Measurements from ENCODE around the gene TAF4.

Gene TAF4

GRCh38 chr20:61968932-61969331, 96.7 kb downstream of the TAF4 start:
- Histone ChIP-seq H3K27me3 (ENCODE audit: insufficient read depth, low read length) (peaks cover 22% of the 10 kb centered on the region), H3K27ac (ENCODE audit: low read depth, low read length) (no peak overlapping the region), H2AFZ (ENCODE audit: low read length, unreplicated experiment) (no peak overlapping the region), H3K79me2 (ENCODE audit: control insufficient read depth, insufficient read depth, low read length, unreplicated experiment) (no peaks in the 10 kb centered on the region), H3K4me1 (ENCODE audit: control insufficient read depth, insufficient read depth, low read length, unreplicated experiment) (no peaks in the 10 kb centered on the region), H3K36me3 (ENCODE audit: insufficient read depth, low read length) (peaks cover 13% of the 10 kb centered on the region; the same call in 1 of the 2 replicates), H3K4me3 (ENCODE audit: low read depth, low read length) (no peak overlapping the region)

- H3K4me1 ChIP-seq (ENCODE audit: control insufficient read depth, insufficient read depth, low read length, unreplicated experiment): no peaks in the 10 kb centered on the region
- no peaks in the 10 kb centered on the region for H3K79me2 ChIP-seq (ENCODE audit: control insufficient read depth, insufficient read depth, low read length, unreplicated experiment)
Measured at GRCh38 chr20:61968036-61968810, 97.5 kb downstream of the TAF4 start.

GRCh38 chr20:61967300-61967699, 98.4 kb downstream of the TAF4 start:
- Histone ChIP-seq H3K27me3 (ENCODE audit: insufficient read depth, low read length) (peaks cover 22% of the 10 kb centered on the region), H3K36me3 (ENCODE audit: insufficient read depth, low read length) (peaks cover 2% of the 10 kb centered on the region; the same call in 1 of the 2 replicates), H3K4me1 (ENCODE audit: control insufficient read depth, insufficient read depth, low read length, unreplicated experiment) (no peaks in the 10 kb centered on the region)

More at GRCh38 chr20:61968036-61968810, 97.5 kb downstream of the TAF4 start:
- Histone ChIP-seq H2AFZ (ENCODE audit: low read length, unreplicated experiment) (no peak overlapping the region), H3K4me3 (ENCODE audit: low read depth, low read length) (no peak overlapping the region), H3K27me3 (ENCODE audit: insufficient read depth, low read length) (peaks cover 22% of the 10 kb centered on the region), H3K27ac (ENCODE audit: low read depth, low read length) (no peak overlapping the region), H3K36me3 (ENCODE audit: insufficient read depth, low read length) (peaks cover 11% of the 10 kb centered on the region; the same call in 1 of the 2 replicates)

GRCh38 chr20:61966492-61967244, 99.0 kb downstream of the TAF4 start:
- H2AFZ ChIP-seq (ENCODE audit: low read length, unreplicated experiment): no peak overlapping the region
- H3K27ac ChIP-seq (ENCODE audit: low read depth, low read length): no peak overlapping the region
- no peak overlapping the region for H3K4me3 ChIP-seq (ENCODE audit: low read depth, low read length)
- peaks cover 22% of the 10 kb centered on the region for H3K27me3 ChIP-seq (ENCODE audit: insufficient read depth, low read length)
- H3K4me1 ChIP-seq (ENCODE audit: control insufficient read depth, insufficient read depth, low read length, unreplicated experiment): no peaks in the 10 kb centered on the region
- H3K79me2 ChIP-seq (ENCODE audit: control insufficient read depth, insufficient read depth, low read length, unreplicated experiment): no peaks in the 10 kb centered on the region
- H3K36me3 ChIP-seq (ENCODE audit: insufficient read depth, low read length): no peaks in the 10 kb centered on the region

More at GRCh38 chr20:61967300-61967699, 98.4 kb downstream of the TAF4 start:
- Histone ChIP-seq H2AFZ (ENCODE audit: low read length, unreplicated experiment) (no peak overlapping the region), H3K4me3 (ENCODE audit: low read depth, low read length) (no peak overlapping the region), H3K79me2 (ENCODE audit: control insufficient read depth, insufficient read depth, low read length, unreplicated experiment) (no peaks in the 10 kb centered on the region), H3K27ac (ENCODE audit: low read depth, low read length) (no peak overlapping the region)

GRCh38 chr20:61965606-61966491, 99.8 kb downstream of the TAF4 start:
- Histone ChIP-seq H3K4me3 (ENCODE audit: low read depth, low read length) (no peak overlapping the region), H3K27me3 (ENCODE audit: insufficient read depth, low read length) (peaks cover 22% of the 10 kb centered on the region), H2AFZ (ENCODE audit: low read length, unreplicated experiment) (no peak overlapping the region), H3K79me2 (ENCODE audit: control insufficient read depth, insufficient read depth, low read length, unreplicated experiment) (no peaks in the 10 kb centered on the region), H3K36me3 (ENCODE audit: insufficient read depth, low read length) (no peaks in the 10 kb centered on the region), H3K27ac (ENCODE audit: low read depth, low read length) (no peak overlapping the region), H3K4me1 (ENCODE audit: control insufficient read depth, insufficient read depth, low read length, unreplicated experiment) (no peaks in the 10 kb centered on the region)

- no peaks in the 10 kb centered on the region for H3K79me2 ChIP-seq (ENCODE audit: control insufficient read depth, insufficient read depth, low read length, unreplicated experiment)
- H3K36me3 ChIP-seq (ENCODE audit: insufficient read depth, low read length): no peaks in the 10 kb centered on the region
- H2AFZ ChIP-seq (ENCODE audit: low read length, unreplicated experiment): no peak overlapping the region
- peaks cover 22% of the 10 kb centered on the region for H3K27me3 ChIP-seq (ENCODE audit: insufficient read depth, low read length)
- no peak overlapping the region for H3K4me3 ChIP-seq (ENCODE audit: low read depth, low read length)
- H3K4me1 ChIP-seq (ENCODE audit: control insufficient read depth, insufficient read depth, low read length, unreplicated experiment): no peaks in the 10 kb centered on the region
- no peak overlapping the region for H3K27ac ChIP-seq (ENCODE audit: low read depth, low read length)
Measured at GRCh38 chr20:61964675-61965605, 100.7 kb downstream of the TAF4 start.

GRCh38 chr20:61963885-61964674, 101.6 kb downstream of the TAF4 start:
- Histone ChIP-seq H3K27ac (ENCODE audit: low read depth, low read length) (no peak overlapping the region), H3K79me2 (ENCODE audit: control insufficient read depth, insufficient read depth, low read length, unreplicated experiment) (no peaks in the 10 kb centered on the region), H3K4me1 (ENCODE audit: control insufficient read depth, insufficient read depth, low read length, unreplicated experiment) (no peaks in the 10 kb centered on the region), H3K27me3 (ENCODE audit: insufficient read depth, low read length) (peaks cover 22% of the 10 kb centered on the region), H3K36me3 (ENCODE audit: insufficient read depth, low read length) (no peaks in the 10 kb centered on the region), H2AFZ (ENCODE audit: low read length, unreplicated experiment) (no peak overlapping the region), H3K4me3 (ENCODE audit: low read depth, low read length) (no peak overlapping the region)

- H3K79me2 ChIP-seq (ENCODE audit: control insufficient read depth, insufficient read depth, low read length, unreplicated experiment): no peaks in the 10 kb centered on the region
Measured at GRCh38 chr20:61963149-61963548, 102.5 kb downstream of the TAF4 start.

GRCh38 chr20:61960836-61961235, 104.8 kb downstream of the TAF4 start:
- Histone ChIP-seq H3K27ac (ENCODE audit: low read depth, low read length) (no peak overlapping the region), H2AFZ (ENCODE audit: low read length, unreplicated experiment) (no peak overlapping the region), H3K27me3 (ENCODE audit: insufficient read depth, low read length) (peaks cover 32% of the 10 kb centered on the region), H3K36me3 (ENCODE audit: insufficient read depth, low read length) (no peaks in the 10 kb centered on the region), H3K4me1 (ENCODE audit: control insufficient read depth, insufficient read depth, low read length, unreplicated experiment) (no peaks in the 10 kb centered on the region), H3K79me2 (ENCODE audit: control insufficient read depth, insufficient read depth, low read length, unreplicated experiment) (no peaks in the 10 kb centered on the region), H3K4me3 (ENCODE audit: low read depth, low read length) (no peak overlapping the region)

More at GRCh38 chr20:61963149-61963548, 102.5 kb downstream of the TAF4 start:
- no peak overlapping the region for H2AFZ ChIP-seq (ENCODE audit: low read length, unreplicated experiment)
- H3K4me1 ChIP-seq (ENCODE audit: control insufficient read depth, insufficient read depth, low read length, unreplicated experiment): no peaks in the 10 kb centered on the region
- H3K27ac ChIP-seq (ENCODE audit: low read depth, low read length): no peak overlapping the region
- H3K36me3 ChIP-seq (ENCODE audit: insufficient read depth, low read length): no peaks in the 10 kb centered on the region
- peaks cover 30% of the 10 kb centered on the region for H3K27me3 ChIP-seq (ENCODE audit: insufficient read depth, low read length)
- H3K4me3 ChIP-seq (ENCODE audit: low read depth, low read length): no peak overlapping the region

All from ACC112 (cell line).